CD4-positive, alpha-beta T cell treated with Interleukin-17A for 4 hours (primary cell): ENCODE data around the gene TOE1.

ENCODE experiments used
- DNase-seq: peaks from one replicate; pipeline ENCODE4 v3.0.0-alpha.2; 2020; ENCODE audit warnings: mixed read lengths

Gene TOE1

GRCh38 chr1:45327644-45328515 lies 12.1 kb upstream of the TOE1 start:
- no peak for DNase-seq

GRCh38 chr1:45328680-45329079 lies 11.3 kb upstream of the TOE1 start:
- DNase-seq = no peak

GRCh38 chr1:45329445-45329844 lies 10.5 kb upstream of the TOE1 start:
- DNase-seq = no peak

GRCh38 chr1:45331436-45332345 lies 8.3 kb upstream of the TOE1 start:
- DNase-seq = no peak

GRCh38 chr1:45332346-45332720 lies 7.6 kb upstream of the TOE1 start:
- DNase-seq = no peak

GRCh38 chr1:45334308-45335245 lies 5.4 kb upstream of the TOE1 start:
- DNase-seq = no peak

- DNase-seq = no peak
Measured at GRCh38 chr1:45335855-45336324, 4.1 kb upstream of the TOE1 start.

- DNase-seq = no peak
Measured at GRCh38 chr1:45337630-45338325, 2.2 kb upstream of the TOE1 start.

- DNase-seq = peak; percentile 11
Measured at GRCh38 chr1:45340816-45341466, 971 bp downstream of the TOE1 start.

- no peak for DNase-seq
Measured at GRCh38 chr1:45344499-45344898, 4.5 kb downstream of the TOE1 start.

- DNase-seq = no peak
Measured at GRCh38 chr1:45345014-45345413, 5.0 kb downstream of the TOE1 start.

GRCh38 chr1:45346473-45346872 lies 6.5 kb downstream of the TOE1 start:
- no peak for DNase-seq

GRCh38 chr1:45348020-45348419 lies 8.1 kb downstream of the TOE1 start:
- no peak for DNase-seq

- DNase-seq = no peak
Measured at GRCh38 chr1:45348609-45348965, 8.6 kb downstream of the TOE1 start.

GRCh38 chr1:45348966-45349677 lies 9.2 kb downstream of the TOE1 start:
- no peak for DNase-seq

- no peak for DNase-seq
Measured at GRCh38 chr1:45351508-45351907, 11.5 kb downstream of the TOE1 start.

GRCh38 chr1:45353685-45354084 lies 13.7 kb downstream of the TOE1 start:
- no peak for DNase-seq

GRCh38 chr1:45354838-45355237 lies 14.9 kb downstream of the TOE1 start:
- no peak for DNase-seq

- no peak for DNase-seq
Measured at GRCh38 chr1:45355683-45356082, 15.7 kb downstream of the TOE1 start.

GRCh38 chr1:45356186-45356585 lies 16.2 kb downstream of the TOE1 start:
- DNase-seq = no peak
